Islet of Langerhans (tissue), 1 donor: ENCODE results near the gene KIAA0825.

Source experiments
- FAIRE-seq: peaks from one replicate; lab custom pipeline; 2011; peaks lifted over from hg19 to GRCh38; lab: Jason Lieb, UNC

The KIAA0825 gene

DNA sequence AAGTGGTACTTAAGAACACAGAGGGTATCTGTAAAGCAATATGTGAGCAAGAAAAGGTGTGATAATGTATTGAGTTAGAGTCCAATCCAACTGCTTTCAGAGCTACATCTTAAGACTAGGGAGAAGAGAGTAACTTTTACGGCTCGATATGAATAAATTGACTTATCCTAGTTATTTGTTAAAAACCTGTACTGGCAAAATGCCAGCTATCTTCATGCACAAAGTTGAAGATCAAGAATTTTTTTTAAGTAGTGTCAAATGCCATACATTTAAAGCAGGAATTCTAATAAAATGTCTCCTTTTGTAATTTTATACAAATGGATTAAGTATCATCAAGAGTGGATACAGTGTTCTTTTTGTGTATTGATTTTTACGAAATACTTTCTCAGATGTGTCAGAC lies 305.2 kb downstream of the KIAA0825 start:
- no peak for FAIRE-seq

DNA sequence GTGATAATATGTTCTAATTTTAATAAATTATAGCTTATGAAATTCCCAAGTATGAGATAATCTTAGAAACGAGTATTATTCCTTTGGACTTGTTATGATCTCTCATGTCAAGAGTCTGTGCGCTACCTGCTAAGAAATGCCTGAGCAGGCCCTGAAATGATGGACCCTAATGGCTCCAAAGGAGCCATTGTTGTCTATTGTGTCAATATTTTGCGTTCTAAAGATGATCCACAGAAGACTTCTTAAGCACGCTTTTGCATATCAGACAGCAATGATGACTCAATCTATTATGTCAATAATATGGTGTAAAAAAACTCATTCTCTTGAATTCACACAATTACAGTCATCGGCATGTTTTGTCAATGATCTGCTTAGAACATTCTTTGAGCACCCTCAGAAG lies 306.1 kb downstream of the KIAA0825 start:
- no peak for FAIRE-seq

DNA sequence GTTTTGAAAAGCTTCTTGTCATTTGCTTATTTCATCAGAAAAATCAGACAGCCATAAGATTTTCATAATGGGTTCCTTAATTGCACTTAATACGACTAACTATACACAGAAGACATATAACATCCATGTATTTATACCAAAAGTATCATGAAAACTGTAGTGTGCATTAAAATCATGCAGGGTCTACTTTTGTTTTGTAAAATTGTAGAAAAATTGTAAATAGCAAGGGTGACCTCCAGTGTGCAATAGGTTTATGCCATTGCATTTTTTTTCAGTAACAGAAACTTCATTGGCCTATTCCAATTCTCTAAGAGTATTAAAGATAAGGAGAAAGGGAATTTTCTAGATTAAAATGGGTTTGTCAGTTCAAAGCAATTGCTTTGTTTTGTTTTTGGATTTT lies 307.6 kb downstream of the KIAA0825 start:
- FAIRE-seq = no peak

DNA sequence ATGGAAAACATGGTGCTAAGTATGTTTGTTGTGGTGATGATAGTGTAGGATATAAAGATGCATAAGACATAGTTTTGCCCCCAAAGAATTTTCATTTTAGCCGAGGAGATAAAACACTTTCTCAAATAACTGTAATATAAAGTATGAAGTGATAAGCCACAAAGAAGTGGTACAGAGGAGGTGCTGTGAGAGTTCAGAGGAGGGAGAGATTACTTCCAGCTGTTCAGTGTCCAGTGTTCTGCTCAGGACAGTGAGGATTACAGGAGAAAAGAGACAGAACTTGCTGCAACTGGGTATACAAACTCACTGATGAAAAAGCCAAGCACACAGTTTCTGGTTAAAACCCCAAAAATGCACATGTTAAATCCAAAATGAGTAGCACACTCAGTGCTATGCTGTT lies 309.3 kb downstream of the KIAA0825 start:
- FAIRE-seq = no peak

DNA sequence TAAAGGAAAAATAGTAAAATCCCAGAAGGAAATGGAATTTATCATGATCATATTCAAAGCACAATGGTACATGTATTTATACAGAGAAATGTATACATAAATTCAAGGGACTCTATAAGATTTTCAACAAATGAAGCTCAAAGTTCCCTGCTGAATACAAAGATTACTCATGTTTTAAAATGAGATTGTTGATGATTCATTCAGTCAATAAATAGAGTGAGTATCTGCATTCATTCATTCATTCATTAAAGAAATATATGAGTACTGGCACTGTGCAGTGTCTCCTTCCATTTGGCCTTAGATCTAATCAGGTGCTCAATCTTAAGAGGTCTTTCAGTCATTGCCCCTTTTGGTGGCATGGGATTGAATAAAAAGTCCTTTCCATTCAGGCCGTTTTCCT lies 310.0 kb downstream of the KIAA0825 start:
- FAIRE-seq = no peak

DNA sequence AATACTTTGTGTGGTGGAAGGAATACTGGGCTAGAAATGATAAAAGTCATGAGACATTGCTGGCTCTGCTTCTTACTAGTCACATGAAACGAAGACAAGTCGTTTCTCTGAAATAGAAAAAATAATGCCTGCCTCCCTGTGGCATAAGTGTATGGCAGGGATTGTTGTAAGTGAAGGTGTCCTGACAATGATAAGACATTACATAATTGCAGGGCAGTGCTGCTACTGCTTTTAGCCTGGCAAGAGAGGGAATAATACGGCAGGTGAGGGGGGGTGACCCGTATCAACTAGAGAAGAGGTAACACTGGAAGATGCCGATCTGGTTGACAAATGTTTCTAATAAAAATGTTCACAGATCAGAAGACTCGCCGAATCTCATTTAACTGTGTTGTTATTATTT lies 314.3 kb downstream of the KIAA0825 start:
- FAIRE-seq = no peak

DNA sequence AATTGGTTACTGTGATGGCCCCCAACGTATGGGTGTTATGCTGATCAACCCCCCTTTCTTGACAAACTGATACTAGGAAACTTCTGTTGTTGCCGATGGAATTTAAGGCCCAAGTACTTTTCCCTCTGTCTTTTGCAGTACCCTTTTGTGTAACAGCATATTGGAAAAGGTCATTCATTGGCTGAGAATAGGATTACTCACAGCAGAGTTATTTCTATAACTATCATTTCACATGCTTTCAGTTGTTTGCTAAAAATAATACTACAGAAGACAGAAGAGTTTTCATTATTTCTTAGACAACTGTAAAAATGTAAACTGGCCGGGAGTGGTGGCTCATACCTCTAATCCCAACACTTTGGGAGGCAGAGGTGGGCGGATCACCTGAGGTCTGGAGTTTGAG lies 329.5 kb downstream of the KIAA0825 start:
- FAIRE-seq = no peak

DNA sequence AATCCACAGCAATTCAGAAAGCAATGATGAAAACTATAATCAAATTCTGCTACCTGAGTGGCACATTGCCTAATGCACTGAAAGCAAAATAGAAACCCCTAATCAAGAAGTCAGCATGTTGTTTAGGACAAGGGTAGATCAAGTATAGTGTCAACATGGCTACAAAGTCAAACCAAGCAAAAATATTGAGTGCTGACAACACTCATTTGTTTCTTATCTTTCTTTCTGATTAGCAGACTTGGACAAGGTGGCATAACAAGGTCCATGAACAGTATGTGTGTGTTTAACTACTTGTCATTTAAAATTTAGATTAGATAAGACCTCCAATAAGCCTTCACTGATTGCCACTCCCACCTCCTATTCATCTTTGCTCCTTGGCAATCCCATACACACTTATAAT lies 332.4 kb downstream of the KIAA0825 start:
- FAIRE-seq = no peak

DNA sequence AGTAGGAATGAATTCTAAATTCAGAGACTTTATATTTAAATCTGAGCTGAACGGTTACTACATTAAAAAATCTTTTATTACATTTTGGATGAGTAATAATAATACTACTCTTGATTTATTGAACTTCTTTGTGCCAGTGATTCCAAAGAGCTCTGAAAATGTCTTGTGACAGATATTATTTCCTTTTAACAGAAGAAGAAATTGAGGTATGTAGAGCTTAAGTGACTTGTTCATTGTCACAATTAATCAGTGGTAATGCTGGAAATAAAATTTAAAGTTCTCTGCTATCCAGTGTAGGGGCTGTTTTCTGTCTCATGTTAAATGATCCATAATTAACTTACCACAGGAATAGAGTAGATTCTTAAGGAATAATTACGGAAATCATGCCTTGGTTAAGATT lies 335.3 kb downstream of the KIAA0825 start:
- FAIRE-seq = no peak

DNA sequence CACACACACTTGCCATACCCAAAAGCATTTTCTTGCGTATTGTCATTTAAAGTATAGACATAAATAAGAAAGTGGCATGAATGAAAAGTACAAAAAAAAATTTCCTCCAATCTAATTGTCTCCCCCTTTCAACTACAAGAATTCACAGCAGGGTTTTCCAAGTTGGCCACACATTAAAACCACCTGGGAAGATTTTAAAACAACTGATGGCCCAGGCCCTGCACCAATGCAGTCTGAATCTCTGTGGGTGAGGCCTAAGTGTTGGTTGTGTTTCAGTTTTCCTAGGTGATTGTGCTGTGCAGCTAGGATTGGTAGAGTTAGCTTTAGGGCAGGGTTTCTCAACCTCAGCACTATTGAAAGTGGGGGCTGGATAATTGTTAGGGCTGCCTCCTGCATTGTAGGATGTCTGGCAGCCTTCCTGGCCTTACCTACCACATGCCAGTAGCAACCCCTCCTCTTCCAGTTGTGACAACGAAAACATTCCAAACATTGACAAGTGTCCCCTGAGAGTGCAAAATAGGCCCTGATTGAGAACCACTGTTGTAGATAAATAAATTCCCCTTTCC lies 337.1 kb downstream of the KIAA0825 start:
- no peak for FAIRE-seq

DNA sequence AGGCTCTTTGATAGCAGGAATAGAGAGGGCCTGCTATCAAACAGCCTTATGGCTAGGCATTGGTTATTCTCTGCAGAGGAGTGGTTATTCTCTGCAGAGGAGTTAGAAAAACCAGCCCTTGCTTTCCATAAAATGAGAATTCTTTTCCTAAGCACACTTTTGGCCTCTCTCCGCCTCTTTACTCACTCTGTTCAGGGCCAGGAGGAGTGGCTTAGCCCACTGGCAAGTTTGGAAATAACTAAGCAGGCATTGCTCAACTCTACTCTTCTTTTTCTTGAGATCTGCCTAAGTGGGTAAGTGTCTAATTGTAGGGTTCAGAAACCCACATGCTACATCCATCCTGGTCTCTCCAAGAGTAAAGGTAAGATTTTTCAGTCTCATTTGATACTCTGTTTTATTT lies 341.7 kb downstream of the KIAA0825 start:
- FAIRE-seq = no peak

DNA sequence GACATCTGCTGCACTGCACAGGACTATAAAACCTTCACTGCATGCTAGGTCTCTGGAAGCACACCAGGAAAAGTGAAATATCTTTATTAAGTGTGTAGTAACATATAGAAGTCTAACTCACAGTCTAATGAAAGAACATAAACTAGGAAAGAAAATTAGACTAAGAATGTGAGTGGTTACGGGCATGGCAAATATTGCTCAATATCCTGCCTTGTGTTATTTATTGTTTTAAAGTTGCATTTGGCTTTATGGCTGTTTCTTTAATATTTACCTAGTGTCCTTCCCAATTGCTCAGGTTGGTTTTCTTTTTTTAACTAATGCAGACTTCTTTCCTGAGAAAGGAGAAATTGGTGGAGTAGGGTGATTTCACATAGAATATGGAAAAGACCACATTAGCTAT lies 342.4 kb downstream of the KIAA0825 start:
- FAIRE-seq = no peak

DNA sequence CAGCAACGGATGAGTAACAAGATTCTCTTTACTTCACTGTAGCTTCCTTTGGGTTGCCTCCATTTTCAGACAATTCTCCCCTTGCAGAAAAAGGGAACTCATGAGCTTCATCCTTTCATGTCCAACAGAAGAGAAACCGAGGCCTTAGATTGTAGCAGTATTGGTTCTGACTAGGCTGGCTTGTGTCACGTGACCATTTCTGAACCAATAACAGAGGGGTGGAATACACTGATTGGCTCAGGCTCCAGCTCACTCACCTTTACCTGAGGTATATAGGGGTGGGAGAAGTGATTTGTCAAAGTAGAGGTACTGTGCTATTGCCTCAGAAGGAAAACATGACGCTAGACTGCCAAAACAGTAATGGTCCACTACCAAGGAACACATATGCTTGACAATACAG lies 343.7 kb downstream of the KIAA0825 start:
- no peak for FAIRE-seq

DNA sequence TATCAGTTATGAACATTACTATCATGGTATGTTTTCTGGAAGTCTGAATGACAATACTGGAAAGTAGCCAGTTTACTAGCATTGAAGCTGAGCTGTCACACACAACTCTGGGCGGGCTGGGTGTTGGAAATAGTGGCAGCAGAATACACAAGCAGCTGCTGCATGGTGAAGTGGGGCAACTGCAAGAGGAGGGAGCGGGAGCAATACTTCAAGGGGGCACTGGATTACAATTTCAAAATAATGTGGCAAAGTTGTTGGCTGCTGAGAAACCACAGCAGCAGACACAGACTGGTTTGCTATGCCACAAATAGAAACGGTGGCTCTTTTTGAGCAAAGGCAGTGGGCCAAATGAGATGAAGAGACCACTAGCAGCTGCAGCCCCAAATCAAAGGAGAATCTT lies 350.2 kb downstream of the KIAA0825 start:
- FAIRE-seq = no peak

DNA sequence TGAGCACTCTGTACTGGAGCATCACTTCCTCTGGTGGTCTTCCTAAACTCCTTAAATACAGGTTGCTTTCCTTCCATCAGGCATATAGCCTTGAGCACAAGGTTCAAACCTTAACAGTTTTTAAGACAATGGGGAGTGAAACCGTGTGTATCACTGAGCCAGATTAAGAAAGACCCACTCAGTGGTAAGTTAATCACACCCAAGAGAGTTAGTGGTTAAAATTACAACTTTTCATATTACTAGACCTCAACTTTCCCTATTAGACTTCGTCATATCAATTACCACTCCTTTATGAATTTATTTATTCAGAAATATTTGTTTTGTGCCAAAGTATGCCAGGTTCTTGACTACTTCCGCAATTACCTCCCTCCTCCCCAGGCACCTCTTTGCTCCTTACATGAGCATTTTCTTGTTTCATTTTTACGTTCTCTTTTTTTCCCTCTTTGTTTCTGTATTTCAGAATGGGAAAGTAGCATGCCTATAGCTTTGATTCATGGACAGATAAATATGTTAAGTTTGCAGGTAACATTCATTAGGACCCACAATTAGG lies 351.0 kb downstream of the KIAA0825 start:
- FAIRE-seq = no peak

DNA sequence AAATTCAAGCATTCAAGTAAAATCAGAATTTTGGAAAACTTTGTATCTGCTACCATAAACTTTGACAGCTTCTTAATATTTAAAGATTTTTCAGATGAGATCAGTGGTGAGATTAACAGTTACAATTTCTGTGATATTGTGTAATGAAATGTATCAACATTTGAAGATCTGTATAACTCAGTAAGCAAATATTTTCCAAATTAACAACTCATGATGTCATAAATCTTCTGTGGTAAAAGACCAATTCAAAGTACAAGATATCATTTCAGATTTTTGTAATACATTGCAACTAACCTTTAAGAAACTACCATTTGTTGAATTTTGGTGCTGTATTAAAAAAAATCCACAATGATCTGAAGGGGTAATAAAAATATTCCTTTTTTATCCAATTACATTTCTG lies 352.2 kb downstream of the KIAA0825 start:
- FAIRE-seq = peak; percentile 53

DNA sequence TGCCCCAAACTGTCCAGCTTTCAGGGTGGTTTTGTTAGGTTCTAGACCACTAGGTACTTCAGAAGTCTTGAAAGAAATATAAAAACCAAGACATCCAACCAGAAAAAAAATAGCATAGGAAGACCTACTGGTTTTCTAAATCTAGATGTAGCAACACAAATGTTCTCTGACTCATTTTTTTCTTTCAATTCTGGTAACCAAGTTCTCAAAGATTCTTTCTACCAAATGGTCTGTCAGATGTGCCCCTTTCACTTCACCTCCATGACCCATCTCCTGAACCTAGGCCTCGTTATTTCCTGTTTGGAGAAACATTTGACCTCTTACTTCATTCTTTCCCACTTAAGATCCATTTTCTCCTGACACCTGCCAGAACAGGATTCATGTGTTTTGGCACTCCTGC lies 355.3 kb downstream of the KIAA0825 start:
- no peak for FAIRE-seq

DNA sequence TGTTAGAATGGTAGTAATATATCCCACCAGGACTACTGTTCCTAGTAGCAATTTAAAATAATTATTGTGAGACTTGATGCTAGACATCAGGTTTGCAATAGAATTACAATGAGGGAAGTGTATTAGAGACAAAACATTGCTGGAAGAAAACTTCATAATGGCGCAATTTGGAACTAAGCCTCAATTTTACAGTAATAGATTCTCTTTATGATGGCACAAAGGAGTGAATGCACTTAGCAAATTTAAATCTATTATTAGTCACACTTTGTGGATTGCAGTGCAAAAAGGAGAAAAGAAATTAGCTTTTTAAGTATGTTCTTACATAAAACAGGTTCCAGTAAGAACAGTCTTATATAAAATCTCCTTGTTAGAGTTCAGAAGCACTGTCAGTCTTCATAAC lies 358.3 kb downstream of the KIAA0825 start:
- FAIRE-seq = no peak

DNA sequence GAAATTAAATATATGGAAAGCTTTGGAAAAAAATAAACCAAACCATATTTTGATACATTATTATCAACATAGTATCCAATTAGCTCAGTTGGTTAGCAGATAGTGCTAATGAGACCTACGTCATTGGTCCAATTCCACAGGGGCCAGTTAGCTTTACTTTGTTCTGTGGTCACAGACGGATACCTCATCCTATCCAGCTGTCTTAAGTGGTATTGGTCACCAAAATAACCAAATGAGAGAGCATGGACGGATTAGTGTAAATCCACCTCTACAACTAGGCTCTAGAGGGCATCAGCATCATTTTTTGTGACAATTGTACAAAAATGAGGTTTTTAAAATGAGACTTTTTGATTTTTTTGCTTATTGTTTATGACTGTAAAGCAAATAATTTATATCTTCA lies 364.2 kb downstream of the KIAA0825 start:
- FAIRE-seq = no peak

DNA sequence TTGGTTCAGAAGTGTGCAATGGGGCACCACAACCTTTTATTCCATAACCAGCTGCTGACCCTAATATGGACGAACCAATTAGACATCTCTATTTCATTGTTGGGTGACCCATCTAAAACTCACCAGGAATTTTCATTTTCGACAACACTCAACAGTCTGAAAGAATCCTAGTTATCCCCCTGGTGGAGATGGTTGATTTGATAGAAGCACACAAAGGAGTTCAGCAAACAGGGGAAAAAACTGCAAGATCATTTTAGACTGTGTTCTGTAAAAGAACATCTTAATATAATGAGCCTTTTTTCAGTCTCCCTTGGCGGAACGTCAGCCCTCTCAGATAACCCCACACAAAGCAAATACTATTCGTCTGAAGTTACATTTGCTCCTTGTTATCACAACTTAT lies 367.4 kb downstream of the KIAA0825 start:
- no peak for FAIRE-seq

DNA sequence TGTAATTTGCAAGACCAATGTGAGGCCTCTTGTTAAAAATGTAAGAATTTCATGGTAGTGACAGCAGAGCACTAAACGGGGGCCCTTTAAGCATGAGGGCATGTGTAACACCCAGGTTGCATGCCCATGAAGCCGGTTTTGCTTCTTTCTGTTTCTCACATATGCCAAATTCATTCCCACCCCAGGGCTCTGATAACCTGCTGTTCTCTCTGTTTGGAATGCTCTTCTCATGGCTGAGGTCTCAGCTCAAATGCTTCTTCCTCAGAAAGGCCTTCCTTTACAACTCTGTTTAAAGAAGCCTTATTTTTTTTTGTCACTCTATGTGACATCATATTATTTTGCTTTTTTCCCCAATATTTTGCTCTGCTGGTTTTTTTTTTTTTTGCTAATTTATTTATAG lies 369.0 kb downstream of the KIAA0825 start:
- no peak for FAIRE-seq

DNA sequence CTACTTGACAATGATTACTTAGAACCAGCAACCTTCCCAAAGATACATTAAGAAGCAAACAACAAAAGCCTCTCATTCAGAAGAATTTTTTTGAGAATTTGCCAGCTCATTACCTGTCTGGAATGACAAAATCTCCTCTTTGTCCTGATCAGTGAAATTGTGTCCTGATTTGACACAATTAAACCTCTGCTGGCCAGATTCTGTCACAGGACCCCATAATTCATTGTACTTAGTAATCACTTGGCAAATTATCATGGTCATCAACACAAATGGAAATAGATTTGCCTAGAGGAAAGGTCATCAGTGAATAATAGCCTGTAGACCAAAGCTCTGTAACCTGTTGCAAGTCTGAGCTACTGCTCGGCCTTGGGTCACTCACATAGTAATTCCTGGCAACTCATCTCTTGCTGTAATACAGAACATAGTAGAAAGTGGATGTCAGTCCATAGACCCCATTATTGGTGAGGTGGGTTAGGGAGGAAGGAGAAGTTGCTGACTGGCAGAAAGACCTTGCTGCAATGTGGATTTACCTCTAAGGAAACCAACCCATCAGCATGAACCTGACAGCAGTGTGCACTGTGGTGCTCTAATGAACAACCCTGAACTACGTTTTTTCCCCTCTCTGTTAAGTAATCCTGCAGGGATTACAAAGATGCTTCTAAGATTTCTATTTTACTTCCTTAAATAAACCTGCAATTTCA lies 370.1 kb downstream of the KIAA0825 start:
- FAIRE-seq = no peak

DNA sequence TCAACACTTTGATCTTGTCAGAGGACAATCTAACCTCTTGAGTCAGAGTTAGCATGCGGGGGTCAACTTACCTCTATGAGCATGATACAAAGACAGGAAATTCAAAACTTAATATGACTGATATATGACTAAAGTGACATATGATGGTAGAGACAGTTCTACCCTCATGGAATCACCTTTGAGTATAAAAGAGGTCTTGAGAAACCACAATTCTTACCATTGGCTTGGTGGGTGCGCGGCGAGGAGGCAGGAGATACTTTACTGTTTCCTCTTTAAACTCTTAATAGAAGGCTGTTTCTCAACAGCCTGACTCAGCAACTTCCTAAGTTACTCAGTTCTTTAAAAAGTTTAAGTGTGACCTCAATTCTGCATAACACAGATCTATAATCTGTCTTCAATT lies 372.8 kb downstream of the KIAA0825 start:
- no peak for FAIRE-seq

DNA sequence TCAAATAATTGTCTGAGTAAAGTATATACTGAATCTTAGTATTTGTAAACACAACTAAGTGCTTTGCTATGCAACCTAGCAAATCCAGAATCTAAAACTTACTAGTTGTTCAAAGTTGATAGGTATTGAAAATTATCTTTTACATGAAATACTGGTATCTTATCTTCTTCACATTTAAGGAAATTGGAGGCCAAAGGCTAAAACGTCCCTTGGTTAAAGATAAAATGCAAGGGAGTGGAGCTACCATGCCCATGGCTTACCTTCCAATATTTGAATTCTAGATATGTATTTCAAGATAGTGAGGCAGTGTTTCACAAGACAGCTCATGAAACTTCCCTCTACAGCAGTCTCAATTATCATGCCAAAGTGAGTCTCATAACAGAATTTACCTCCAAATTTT lies 373.5 kb downstream of the KIAA0825 start:
- no peak for FAIRE-seq
